HG03066 (cell line): ENCODE data around the gene GCC2.
"Not testable (repeated sequence)": the region's sequence is repeated elsewhere in the genome, so short reads cannot be mapped to it uniquely, and the experiment has no call there.

Experiments used
- ATAC-seq: cut with Tn5 transposase; IDR thresholded peaks from one replicate; pipeline ENCODE4 v1.9.1; 2021; ENCODE audit warnings: low read depth; ENCODE audit not compliant: unreplicated experiment

The GCC2 gene

GRCh38 chr2:108496167-108496566, 47.2 kb downstream of the GCC2 start:
- ATAC-seq: not testable (repeated sequence)

- ATAC-seq: not testable (repeated sequence)
Observed at GRCh38 chr2:108507620-108508019, 58.6 kb downstream of the GCC2 start.

DNA sequence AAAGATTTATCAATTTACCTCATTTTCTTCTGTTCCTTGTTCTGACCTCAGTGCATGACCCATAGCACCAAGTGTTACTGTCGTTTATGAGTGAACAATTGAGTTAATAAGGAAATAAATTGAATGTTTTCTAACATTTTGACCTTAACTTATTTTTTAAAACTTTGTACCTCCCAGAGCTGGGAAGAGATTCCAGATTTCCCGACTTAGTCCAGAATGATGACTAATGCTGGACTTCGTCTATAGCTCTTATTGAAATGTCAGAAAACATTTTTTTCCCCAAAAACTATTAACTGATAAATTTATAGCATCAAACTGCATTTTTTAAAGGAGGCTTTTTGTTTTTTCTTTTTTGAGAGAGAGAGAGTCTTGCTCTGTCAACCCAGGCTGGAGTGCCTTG, 63.4 kb downstream of the GCC2 start:
- not testable (repeated sequence) for ATAC-seq

GRCh38 chr2:108514478-108514877, 65.5 kb downstream of the GCC2 start:
- not testable (repeated sequence) for ATAC-seq

DNA sequence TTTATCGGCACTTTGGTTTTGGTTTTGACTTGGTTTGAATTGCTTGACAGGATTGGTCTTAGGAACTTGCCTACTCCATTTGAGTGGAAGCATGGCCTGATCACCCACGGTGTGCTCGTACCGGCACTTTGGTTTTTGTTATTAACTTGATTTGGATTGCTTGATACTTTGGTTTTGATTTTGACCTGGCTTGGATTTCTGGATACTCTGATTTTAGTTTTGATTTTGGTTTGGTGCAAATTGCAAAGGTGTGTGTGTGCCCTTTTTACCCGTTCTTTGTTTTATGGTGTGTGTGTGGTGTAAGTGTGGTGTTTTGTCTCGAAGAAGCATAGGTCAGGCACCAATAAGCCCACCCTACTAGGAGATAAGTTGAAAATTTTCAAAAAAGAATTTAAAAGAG, 75.7 kb downstream of the GCC2 start:
- not testable (repeated sequence) for ATAC-seq

GRCh38 chr2:108525258-108525657, 76.3 kb downstream of the GCC2 start:
- ATAC-seq: not testable (repeated sequence)

- ATAC-seq: no peak
Observed at GRCh38 chr2:108531674-108532055, 82.7 kb downstream of the GCC2 start.

DNA sequence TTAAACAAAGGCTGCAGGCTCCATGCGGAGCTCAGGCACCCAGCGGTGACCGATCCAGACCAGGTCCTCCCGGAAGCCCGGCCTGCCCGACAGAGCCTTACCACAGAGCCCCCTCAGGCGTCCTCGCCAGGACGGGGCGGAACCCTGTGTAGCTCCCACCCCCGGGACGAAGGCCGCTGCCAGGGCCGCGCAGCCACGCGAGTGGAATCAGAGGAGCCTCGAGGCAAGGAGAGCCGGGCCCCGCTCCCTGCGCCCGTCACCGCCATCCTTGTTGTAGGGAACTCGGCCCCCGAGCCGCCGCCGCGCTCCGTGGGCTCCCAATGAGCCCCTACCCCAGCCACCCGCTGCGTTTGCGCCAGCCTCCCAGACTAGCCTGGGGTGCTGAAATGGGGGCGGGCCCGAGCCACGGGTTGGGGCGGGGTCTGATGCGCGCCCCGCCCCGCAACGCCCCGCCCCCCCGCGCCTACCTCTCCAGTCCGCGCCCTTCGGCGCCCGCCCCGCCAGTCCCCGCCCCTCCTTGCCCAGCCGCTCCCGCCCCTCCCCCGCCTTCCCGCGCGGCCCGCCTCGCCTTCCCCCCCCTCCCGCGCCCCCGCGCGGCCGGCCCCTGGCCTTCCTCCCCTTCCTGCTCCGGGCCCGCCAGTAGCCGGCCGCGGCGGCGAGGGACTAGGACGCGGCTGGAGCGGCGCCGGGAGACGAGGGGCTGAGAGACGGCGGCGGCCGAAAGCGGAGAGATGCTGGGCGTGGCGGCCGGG, 85.0 kb downstream of the GCC2 start, which contains the start of gene LIMS1:
LIMS1 (plus strand) TSS at position 639 of the 752 bp plus-strand sequence; CDS start at position 732, 93 bp downstream.
- ATAC-seq: peak; percentile 79

DNA sequence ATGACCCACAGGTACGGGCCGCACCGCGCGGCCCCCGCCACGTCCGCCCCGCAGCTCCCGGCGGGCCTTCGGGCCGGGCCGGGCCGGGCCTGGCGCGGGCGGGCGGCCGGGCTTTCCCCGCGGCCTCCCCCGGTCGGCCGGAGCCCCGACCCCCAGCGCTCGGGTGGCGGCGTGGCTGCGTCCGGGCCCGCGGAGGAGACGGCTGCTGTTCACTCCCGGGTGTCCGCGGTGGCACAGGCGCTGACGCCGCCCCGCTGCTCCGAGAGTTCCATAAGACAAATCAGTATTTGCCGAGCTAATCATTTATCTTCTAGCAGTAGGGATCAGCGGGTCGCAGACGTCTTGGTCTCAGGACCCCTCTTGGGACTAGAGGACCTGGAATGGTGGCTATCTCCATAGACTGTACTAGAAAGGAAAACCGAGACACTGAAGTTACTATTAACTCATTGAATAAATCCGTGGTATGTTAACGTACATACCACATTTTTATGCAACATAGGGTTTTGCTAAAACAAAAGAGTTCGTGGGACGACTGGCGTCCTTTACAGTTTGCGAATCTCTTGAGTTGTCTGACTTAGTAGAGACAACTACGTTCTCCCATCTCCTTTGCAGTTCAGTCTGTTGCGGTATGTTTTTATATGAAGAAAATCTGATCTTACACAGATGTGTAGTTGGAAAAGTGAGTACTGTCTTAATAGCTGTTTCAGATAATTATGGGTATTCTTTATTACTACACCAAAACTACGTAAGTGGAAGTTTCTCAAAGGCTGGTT, 85.8 kb downstream of the GCC2 start:
- ATAC-seq: peak; percentile 35

GRCh38 chr2:108535357-108535631, 86.3 kb downstream of the GCC2 start:
- no peak for ATAC-seq

- no peak for ATAC-seq
Observed at GRCh38 chr2:108536133-108536780, 87.3 kb downstream of the GCC2 start.

DNA sequence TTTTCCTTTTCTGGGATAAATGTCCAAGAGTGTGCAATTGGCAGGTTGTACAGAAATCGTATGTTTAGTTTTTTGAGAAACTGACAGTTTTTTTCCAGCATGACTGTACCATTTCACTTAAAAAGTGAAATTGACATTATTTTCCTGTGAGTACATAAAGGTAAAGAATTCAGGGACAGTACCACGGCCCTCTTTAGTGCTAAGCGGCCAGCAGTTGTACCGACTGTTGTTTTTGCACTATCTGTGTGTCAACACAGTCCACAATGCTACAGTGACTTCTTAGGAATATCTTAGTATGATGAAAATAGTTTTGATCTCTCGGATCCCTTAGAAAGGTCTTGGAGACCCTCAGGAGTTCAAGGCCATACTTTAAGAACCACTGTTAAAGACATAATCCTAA, 87.9 kb downstream of the GCC2 start:
- no peak for ATAC-seq

DNA sequence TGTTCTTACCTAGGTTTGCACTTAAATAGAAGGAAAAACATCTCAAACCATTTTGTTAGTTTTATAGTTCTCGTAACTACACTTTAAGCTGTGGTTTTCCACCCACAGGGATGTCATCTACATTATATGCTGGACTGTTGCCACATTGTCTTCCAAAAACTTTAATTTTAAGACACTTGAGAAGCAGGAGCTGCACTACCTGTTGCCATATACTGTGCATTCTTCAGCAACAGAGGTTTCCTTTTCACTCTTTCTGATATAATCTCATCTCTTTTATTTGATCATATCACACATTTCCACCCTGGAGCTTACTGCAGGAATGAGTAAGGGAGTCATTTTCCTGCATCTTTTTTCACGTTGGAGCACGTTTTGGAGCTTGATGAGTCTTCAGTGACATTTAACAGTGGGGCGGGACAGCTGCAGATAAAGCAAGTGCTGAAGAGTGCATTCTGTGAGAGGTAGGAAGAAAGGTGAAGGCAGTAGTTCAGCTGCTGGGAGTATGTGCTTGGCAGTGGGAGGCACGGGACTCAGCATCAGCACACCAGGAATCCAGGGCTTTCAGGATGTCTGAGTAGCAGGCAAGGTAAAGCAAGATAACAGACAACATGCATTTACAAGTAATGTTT, 89.1 kb downstream of the GCC2 start:
- no peak for ATAC-seq

DNA sequence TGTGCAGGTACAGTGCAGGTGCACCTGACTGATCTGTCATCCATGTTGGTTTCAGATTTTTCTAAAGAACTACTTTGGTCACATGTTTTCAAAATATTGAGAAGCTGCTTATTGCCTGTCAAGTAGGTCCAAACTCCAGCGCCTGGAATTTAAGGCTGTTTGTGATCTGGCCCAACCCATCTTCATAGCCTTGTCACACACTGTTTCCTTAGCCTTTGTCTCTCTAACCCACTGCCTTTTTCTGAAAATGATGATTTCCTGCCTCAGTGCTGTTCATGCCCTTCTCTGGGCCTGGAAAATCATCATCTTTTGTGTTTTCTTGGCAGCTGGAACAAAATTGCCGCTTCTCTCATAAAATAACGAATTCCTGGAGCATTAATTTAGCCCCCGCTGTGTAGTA, 92.4 kb downstream of the GCC2 start:
- ATAC-seq: no peak

GRCh38 chr2:108542071-108542470, 93.1 kb downstream of the GCC2 start:
- no peak for ATAC-seq

GRCh38 chr2:108547606-108548005, 98.6 kb downstream of the GCC2 start:
- ATAC-seq: no peak

- no peak for ATAC-seq
Observed at GRCh38 chr2:108548208-108549003, 99.4 kb downstream of the GCC2 start.

DNA sequence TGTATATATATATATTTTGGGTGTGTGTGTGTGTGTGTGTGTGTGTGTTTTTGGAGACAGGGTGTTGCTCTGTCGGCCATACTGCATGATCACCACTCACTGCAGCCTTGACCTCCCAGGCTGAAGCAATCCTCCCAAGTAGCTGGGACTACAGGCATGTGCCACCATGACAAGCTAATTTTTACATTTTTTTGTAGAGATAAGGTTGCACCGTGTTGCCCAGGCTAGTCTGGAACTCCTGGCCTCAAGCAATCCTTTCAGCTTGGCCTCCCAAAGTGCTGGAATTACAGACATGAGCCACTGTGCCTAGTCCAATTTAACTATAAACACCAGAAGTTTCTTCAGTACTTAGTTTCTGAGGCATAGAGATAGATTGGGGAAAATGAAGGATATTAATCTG, 103.6 kb downstream of the GCC2 start:
- ATAC-seq: no peak

GRCh38 chr2:108553209-108553919, 104.4 kb downstream of the GCC2 start:
- no peak for ATAC-seq

- ATAC-seq: no peak
Observed at GRCh38 chr2:108554528-108554927, 105.5 kb downstream of the GCC2 start.
